ENCODE measurements around the gene ETS2.

ETS2 gene

DNA sequence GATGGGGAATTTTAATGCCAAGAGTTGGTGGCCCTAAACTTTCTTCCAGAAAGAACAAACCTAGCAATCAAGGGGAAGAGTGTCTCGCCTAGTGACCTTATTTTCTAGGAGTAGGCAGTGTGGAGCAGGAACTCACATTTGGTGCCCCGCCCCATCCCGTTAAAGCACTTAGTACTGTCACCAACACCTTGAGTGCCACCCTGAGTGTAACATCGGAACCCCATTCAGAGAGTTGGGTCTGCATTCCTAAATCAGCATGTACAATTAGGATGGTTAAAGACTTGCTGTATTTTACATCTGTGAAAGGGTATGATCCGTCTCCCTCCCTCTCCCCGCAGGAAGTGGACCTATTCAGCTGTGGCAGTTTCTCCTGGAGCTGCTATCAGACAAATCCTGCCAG is 15.5 kb downstream of the ETS2 start:
- TF ChIP-seq EZH2phosphoT487 (IDR thresholded peaks at IDR 0.05; ENCODE audit: low read length) (no peak), EZH2 (optimal IDR thresholded peaks at IDR 0.05; ENCODE audit: low read depth, low read length) (no peak)
- TF ChIP-seq, protein P1, sequence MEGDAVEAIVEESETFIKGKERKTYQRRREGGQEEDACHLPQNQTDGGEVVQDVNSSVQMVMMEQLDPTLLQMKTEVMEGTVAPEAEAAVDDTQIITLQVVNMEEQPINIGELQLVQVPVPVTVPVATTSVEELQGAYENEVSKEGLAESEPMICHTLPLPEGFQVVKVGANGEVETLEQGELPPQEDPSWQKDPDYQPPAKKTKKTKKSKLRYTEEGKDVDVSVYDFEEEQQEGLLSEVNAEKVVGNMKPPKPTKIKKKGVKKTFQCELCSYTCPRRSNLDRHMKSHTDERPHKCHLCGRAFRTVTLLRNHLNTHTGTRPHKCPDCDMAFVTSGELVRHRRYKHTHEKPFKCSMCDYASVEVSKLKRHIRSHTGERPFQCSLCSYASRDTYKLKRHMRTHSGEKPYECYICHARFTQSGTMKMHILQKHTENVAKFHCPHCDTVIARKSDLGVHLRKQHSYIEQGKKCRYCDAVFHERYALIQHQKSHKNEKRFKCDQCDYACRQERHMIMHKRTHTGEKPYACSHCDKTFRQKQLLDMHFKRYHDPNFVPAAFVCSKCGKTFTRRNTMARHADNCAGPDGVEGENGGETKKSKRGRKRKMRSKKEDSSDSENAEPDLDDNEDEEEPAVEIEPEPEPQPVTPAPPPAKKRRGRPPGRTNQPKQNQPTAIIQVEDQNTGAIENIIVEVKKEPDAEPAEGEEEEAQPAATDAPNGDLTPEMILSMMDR (IDR thresholded peaks at IDR 0.05; ENCODE audit: low read length), result no peak
- Histone ChIP-seq H3K9ac (ENCODE audit: low read length) (no peak overlapping the region), H3K9me2 (replicated peaks; ENCODE audit: insufficient read depth, low read length) (no peaks in the 10 kb centered on the region), H3K4me2 (ENCODE audit: low read depth, low read length) (no peak overlapping the region), H3F3A (ENCODE audit: insufficient read depth, low read length) (no peaks in the 10 kb centered on the region), H3K9me3 (replicated peaks; ENCODE audit: insufficient read depth, low read length) (no peaks in the 10 kb centered on the region), H2AFZ (ENCODE audit: low read length) (no peak overlapping the region), H3K27ac (ENCODE audit: low read length) (no peak overlapping the region), H3K4me3 (ENCODE audit: low read length) (no peak overlapping the region), H3K4me1 (ENCODE audit: low read length) (no peaks in the 10 kb centered on the region), H3K36me3 (replicated peaks; ENCODE audit: insufficient read depth, low read length) (no peaks in the 10 kb centered on the region), H3K27me3 (replicated peaks; ENCODE audit: insufficient read depth, low read length) (no peaks in the 10 kb centered on the region), H4K20me1 (ENCODE audit: insufficient read depth, low read length) (no peaks in the 10 kb centered on the region), H3K79me2 (ENCODE audit: low read length) (no peaks in the 10 kb centered on the region)
- no peak for DNase-seq

DNA sequence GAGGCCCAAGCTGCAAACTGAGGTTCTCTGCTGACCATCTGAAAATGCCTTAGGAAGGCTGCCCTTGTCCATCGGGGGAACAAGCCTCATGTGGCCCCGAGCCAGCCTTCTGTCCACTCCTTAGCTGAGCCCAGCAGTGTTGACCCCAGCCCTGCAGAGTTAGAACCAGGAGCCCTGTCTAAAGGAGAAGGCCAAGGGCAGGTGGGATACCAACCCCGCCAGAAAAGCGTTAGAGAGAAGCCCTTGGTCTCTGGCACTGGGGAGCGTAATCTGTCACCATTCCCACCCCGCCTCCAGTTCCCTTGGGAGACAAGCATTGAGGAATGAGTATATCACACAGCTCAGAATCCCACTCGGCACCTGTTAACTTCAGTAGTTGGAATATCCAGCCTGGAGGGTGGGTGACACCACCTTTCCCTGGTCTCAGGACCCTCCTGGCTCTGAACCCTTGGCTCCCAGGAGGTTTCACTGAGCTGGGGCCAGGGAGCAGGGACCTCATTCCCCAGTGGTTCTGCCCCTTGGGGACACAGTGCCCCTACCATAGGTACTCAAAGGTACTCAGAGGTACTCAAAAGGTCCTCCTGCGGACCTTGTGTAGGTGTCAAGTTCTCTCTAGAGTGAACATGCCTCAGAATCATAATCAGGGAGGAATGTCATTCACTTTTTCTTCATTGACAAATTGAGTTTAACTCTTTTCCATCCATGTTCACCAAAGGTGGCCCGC is 16.4 kb downstream of the ETS2 start:
- H3K9ac ChIP-seq (ENCODE audit: low read length), result no peak overlapping the region
- no peaks in the 10 kb centered on the region for H3K36me3 ChIP-seq (replicated peaks; ENCODE audit: insufficient read depth, low read length)
- H3K4me1 ChIP-seq (ENCODE audit: low read length), result no peaks in the 10 kb centered on the region
- DNase-seq, result no peak
- no peaks in the 10 kb centered on the region for H3K79me2 ChIP-seq (ENCODE audit: low read length)
- no peak overlapping the region for H3K27ac ChIP-seq (ENCODE audit: low read length)
- H4K20me1 ChIP-seq (ENCODE audit: insufficient read depth, low read length), result no peaks in the 10 kb centered on the region
- H3F3A ChIP-seq (ENCODE audit: insufficient read depth, low read length), result no peaks in the 10 kb centered on the region
- no peaks in the 10 kb centered on the region for H3K9me3 ChIP-seq (replicated peaks; ENCODE audit: insufficient read depth, low read length)
- TF ChIP-seq EZH2 (optimal IDR thresholded peaks at IDR 0.05; ENCODE audit: low read depth, low read length), result no peak
- H2AFZ ChIP-seq (ENCODE audit: low read length), result no peak overlapping the region
- H3K4me3 ChIP-seq (ENCODE audit: low read length), result no peak overlapping the region
- no peaks in the 10 kb centered on the region for H3K9me2 ChIP-seq (replicated peaks; ENCODE audit: insufficient read depth, low read length)
- H3K4me2 ChIP-seq (ENCODE audit: low read depth, low read length), result no peak overlapping the region
- H3K27me3 ChIP-seq (replicated peaks; ENCODE audit: insufficient read depth, low read length), result no peaks in the 10 kb centered on the region

DNA sequence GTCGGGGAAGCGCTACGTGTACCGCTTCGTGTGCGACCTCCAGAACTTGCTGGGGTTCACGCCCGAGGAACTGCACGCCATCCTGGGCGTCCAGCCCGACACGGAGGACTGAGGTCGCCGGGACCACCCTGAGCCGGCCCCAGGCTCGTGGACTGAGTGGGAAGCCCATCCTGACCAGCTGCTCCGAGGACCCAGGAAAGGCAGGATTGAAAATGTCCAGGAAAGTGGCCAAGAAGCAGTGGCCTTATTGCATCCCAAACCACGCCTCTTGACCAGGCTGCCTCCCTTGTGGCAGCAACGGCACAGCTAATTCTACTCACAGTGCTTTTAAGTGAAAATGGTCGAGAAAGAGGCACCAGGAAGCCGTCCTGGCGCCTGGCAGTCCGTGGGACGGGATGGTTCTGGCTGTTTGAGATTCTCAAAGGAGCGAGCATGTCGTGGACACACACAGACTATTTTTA is 17.1 kb downstream of the ETS2 start:
- TF ChIP-seq EZH2 (optimal IDR thresholded peaks at IDR 0.05; ENCODE audit: low read depth, low read length) (no peak), EZH2phosphoT487 (IDR thresholded peaks at IDR 0.05; ENCODE audit: low read length) (no peak)
- TF ChIP-seq, protein P1 (IDR thresholded peaks at IDR 0.05; ENCODE audit: low read length), result no peak
- no peaks in the 10 kb centered on the region for H3K9me3 ChIP-seq (replicated peaks; ENCODE audit: insufficient read depth, low read length)
- no peak overlapping the region for H3K27ac ChIP-seq (ENCODE audit: low read length)
- H3K9ac ChIP-seq (ENCODE audit: low read length), result no peak overlapping the region
- no peaks in the 10 kb centered on the region for H4K20me1 ChIP-seq (ENCODE audit: insufficient read depth, low read length)
- no peaks in the 10 kb centered on the region for H3K4me1 ChIP-seq (ENCODE audit: low read length)
- no peak overlapping the region for H3K4me2 ChIP-seq (ENCODE audit: low read depth, low read length)
- no peak overlapping the region for H3K4me3 ChIP-seq (ENCODE audit: low read length)
- no peaks in the 10 kb centered on the region for H3K36me3 ChIP-seq (replicated peaks; ENCODE audit: insufficient read depth, low read length)
- no peaks in the 10 kb centered on the region for H3K9me2 ChIP-seq (replicated peaks; ENCODE audit: insufficient read depth, low read length)
- no peaks in the 10 kb centered on the region for H3K79me2 ChIP-seq (ENCODE audit: low read length)
- no peaks in the 10 kb centered on the region for H3K27me3 ChIP-seq (replicated peaks; ENCODE audit: insufficient read depth, low read length)
- no peak overlapping the region for H2AFZ ChIP-seq (ENCODE audit: low read length)
- no peaks in the 10 kb centered on the region for H3F3A ChIP-seq (ENCODE audit: insufficient read depth, low read length)
- no peak for DNase-seq

DNA sequence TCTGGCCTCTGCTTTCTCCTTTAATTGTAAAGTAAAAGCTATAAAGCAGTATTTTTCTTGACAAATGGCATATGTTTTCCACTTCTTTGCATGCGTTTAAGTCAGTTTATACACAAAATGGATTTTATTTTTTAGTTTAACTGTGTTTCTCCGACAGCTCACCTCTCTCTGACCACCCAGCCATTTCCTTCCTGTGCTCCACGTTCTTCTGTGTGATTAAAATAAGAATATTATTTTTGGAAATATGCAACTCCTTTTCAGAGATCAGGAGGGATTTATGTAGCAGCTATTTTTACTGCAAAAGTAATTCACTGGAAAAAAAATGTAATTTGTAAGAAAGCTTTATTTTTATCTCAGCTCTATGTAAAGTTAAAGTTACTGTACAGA is 18.0 kb downstream of the ETS2 start:
- DNase-seq, result no peak
- no peaks in the 10 kb centered on the region for H3K9me2 ChIP-seq (replicated peaks; ENCODE audit: insufficient read depth, low read length)
- no peak overlapping the region for H3K4me3 ChIP-seq (ENCODE audit: low read length)
- no peak overlapping the region for H3K27ac ChIP-seq (ENCODE audit: low read length)
- no peaks in the 10 kb centered on the region for H3K27me3 ChIP-seq (replicated peaks; ENCODE audit: insufficient read depth, low read length)
- no peak overlapping the region for H2AFZ ChIP-seq (ENCODE audit: low read length)
- no peaks in the 10 kb centered on the region for H3K9me3 ChIP-seq (replicated peaks; ENCODE audit: insufficient read depth, low read length)
- no peaks in the 10 kb centered on the region for H3K79me2 ChIP-seq (ENCODE audit: low read length)
- no peak overlapping the region for H3K9ac ChIP-seq (ENCODE audit: low read length)
- H3K4me1 ChIP-seq (ENCODE audit: low read length), result no peaks in the 10 kb centered on the region
- no peak overlapping the region for H3K4me2 ChIP-seq (ENCODE audit: low read depth, low read length)
- TF ChIP-seq, protein P1 (IDR thresholded peaks at IDR 0.05; ENCODE audit: low read length), result no peak
- TF ChIP-seq EZH2 (optimal IDR thresholded peaks at IDR 0.05; ENCODE audit: low read depth, low read length), result no peak
- no peak for TF ChIP-seq EZH2phosphoT487 (IDR thresholded peaks at IDR 0.05; ENCODE audit: low read length)
- H3F3A ChIP-seq (ENCODE audit: insufficient read depth, low read length), result no peaks in the 10 kb centered on the region
- no peaks in the 10 kb centered on the region for H3K36me3 ChIP-seq (replicated peaks; ENCODE audit: insufficient read depth, low read length)
- no peaks in the 10 kb centered on the region for H4K20me1 ChIP-seq (ENCODE audit: insufficient read depth, low read length)
